ENCODE results near the gene THAP12. TPM values are rescaled to one million over a fixed set of nuclear protein-coding genes. Genes with fewer than 3 reads are reported as not detected.

Gene THAP12
- total and polyA plus RNA-seq, 2 donors (not counting 1 experiment from before 2014, with no cell fraction given) = 16.8 to 55.6 TPM

- POLR2A ChIA-PET = no interaction called here
- no CpG with 5 or more reads among the region's 1 CpG for WGBS (ENCODE audit: insufficient coverage)
These were observed 20.0 kb upstream of the THAP12 start for GRCh38 chr11:76400967-76401366.

DNA sequence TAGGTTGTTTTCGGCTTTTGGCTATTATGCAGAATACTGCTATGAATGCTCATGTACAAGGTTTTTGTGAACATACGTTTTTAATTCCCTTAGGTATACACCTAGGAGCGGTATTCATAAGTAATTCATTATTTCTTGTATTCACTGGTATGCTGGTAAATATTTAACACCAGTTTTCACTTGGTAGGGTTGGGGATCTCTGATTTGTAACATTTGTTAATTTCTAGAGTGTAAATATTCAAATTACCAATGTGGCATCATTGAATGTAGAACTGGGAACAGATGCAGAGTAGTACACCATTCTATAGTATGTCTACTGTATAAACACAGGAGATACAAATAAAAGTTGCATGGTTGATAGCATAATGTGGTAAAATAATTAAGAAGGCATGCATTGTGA, 16.5 kb upstream of the THAP12 start:
- no peaks in the 10 kb centered on the region for H3K79me2 ChIP-seq (ENCODE audit: control insufficient read depth, insufficient read depth, low read length)
- POLR2A ChIA-PET = no interaction called here
- H3K27me3 ChIP-seq (replicated peaks in 1 of 4; ENCODE audit: control extremely low read depth in 1 of 4, control insufficient read depth in 3 of 4, insufficient read depth in 4 of 4, low read length in 3 of 4) = no peaks in the 10 kb centered on the region
- DNase-seq = no peak
- no peak overlapping the region for H3K4me2 ChIP-seq (replicated peaks; ENCODE audit: low read depth, low read length, poor library complexity, severe bottlenecking)
- Mint-ChIP-seq H3K27ac (no peak overlapping the region), H3K4me1 (peaks cover 8% of the 10 kb centered on the region), H3K4me3 (no peak overlapping the region), H3K27me3 (no peaks in the 10 kb centered on the region), H3K9me3 (ENCODE audit: insufficient read depth) (no peaks in the 10 kb centered on the region)
- no peaks in the 10 kb centered on the region for H4K20me1 ChIP-seq (ENCODE audit: control insufficient read depth, insufficient read depth, low read length, poor library complexity, severe bottlenecking)
- H3K4me1 ChIP-seq (ENCODE audit: control insufficient read depth in 2 of 2, insufficient read depth in 2 of 2, low read length in 2 of 2) = no peaks in the 10 kb centered on the region
- CTCF ChIA-PET = interaction anchor here (0.7 kb wide), 1 partner anchor 184 kb away, joined by 4 read pairs; no protein-coding TSS in a partner anchor
- no peak overlapping the region for H2AFZ ChIP-seq (ENCODE audit: insufficient read depth, low read depth, low read length, poor library complexity, severe bottlenecking)
- TF ChIP-seq CTCF (IDR thresholded peaks at IDR 0.05) = no peak
- TF ChIP-seq EZH2 (IDR thresholded peaks at IDR 0.05; ENCODE audit: borderline replicate concordance, insufficient read depth, low read depth, low read length, poor library complexity, severe bottlenecking) = no peak
- H3K36me3 ChIP-seq (replicated peaks in 1 of 2; ENCODE audit: control extremely low read depth in 1 of 2, control insufficient read depth in 1 of 2, extremely low read depth in 1 of 2, insufficient read depth in 2 of 2, low read length in 1 of 2) = no peaks in the 10 kb centered on the region
- intact Hi-C loops (cut with micrococcal nuclease) = no loop called here
- WGBS (ENCODE audit: insufficient coverage) = no CpG with 5 or more reads among the region's 3 CpGs
- ATAC-seq (ENCODE audit: low read depth) = no peak
- H3K9ac ChIP-seq (ENCODE audit: low read length) = no peak overlapping the region
- no peaks in the 10 kb centered on the region for H3K9me3 ChIP-seq (ENCODE audit: control extremely low read depth in 1 of 3, control insufficient read depth in 2 of 3, insufficient read depth in 1 of 3, low read length in 2 of 3)
- H3K27ac ChIP-seq (ENCODE audit: low read length in 2 of 2) = no peak overlapping the region
- no peak overlapping the region for H3K4me3 ChIP-seq (ENCODE audit: control extremely low read depth in 1 of 5, extremely low read depth in 1 of 5, insufficient read depth in 1 of 5, low read depth in 2 of 5, low read length in 4 of 5)

More at GRCh38 chr11:76400967-76401366, 20.0 kb upstream of the THAP12 start:
- Mint-ChIP-seq H3K4me1 (no peaks in the 10 kb centered on the region), H3K4me3 (no peak overlapping the region), H3K27ac (no peak overlapping the region), H3K27me3 (no peaks in the 10 kb centered on the region), H3K9me3 (ENCODE audit: insufficient read depth) (no peaks in the 10 kb centered on the region)
- ATAC-seq (ENCODE audit: low read depth) (no peak), DNase-seq (no peak)
- intact Hi-C loops (cut with micrococcal nuclease) = no loop called here
- no peak overlapping the region for H3K9ac ChIP-seq (ENCODE audit: low read length)
- H3K4me3 ChIP-seq (ENCODE audit: control extremely low read depth in 1 of 5, extremely low read depth in 1 of 5, insufficient read depth in 1 of 5, low read depth in 2 of 5, low read length in 4 of 5) = no peak overlapping the region
- peaks cover 0 to 2% (median 0%) of the 10 kb centered on the region in 4 experiments for H3K27me3 ChIP-seq (replicated peaks in 1 of 4; ENCODE audit: control extremely low read depth in 1 of 4, control insufficient read depth in 3 of 4, insufficient read depth in 4 of 4, low read length in 3 of 4)
- H3K4me2 ChIP-seq (replicated peaks; ENCODE audit: low read depth, low read length, poor library complexity, severe bottlenecking) = no peak overlapping the region
- H3K27ac ChIP-seq (ENCODE audit: low read length in 2 of 2) = no peak overlapping the region
- no peaks in the 10 kb centered on the region for H4K20me1 ChIP-seq (ENCODE audit: control insufficient read depth, insufficient read depth, low read length, poor library complexity, severe bottlenecking)
- CTCF ChIA-PET = no interaction called here
- H2AFZ ChIP-seq (ENCODE audit: insufficient read depth, low read depth, low read length, poor library complexity, severe bottlenecking) = no peak overlapping the region
- no peaks in the 10 kb centered on the region for H3K36me3 ChIP-seq (replicated peaks in 1 of 2; ENCODE audit: control extremely low read depth in 1 of 2, control insufficient read depth in 1 of 2, extremely low read depth in 1 of 2, insufficient read depth in 2 of 2, low read length in 1 of 2)
- H3K4me1 ChIP-seq (ENCODE audit: control insufficient read depth in 2 of 2, insufficient read depth in 2 of 2, low read length in 2 of 2) = no peaks in the 10 kb centered on the region
- H3K9me3 ChIP-seq (ENCODE audit: control extremely low read depth in 1 of 3, control insufficient read depth in 2 of 3, insufficient read depth in 1 of 3, low read length in 2 of 3) = no peaks in the 10 kb centered on the region
- TF ChIP-seq CTCF (IDR thresholded peaks at IDR 0.05) = no peak
- no peaks in the 10 kb centered on the region for H3K79me2 ChIP-seq (ENCODE audit: control insufficient read depth, insufficient read depth, low read length)

All from B cell (primary cell).